ENCODE measurements around the gene GSTCD.

Gene GSTCD

GRCh38 chr4:105786748-105787147 is 78.2 kb downstream of the GSTCD start:
- ChIA-PET CTCF (no interaction called here), POLR2A (no interaction called here)
- no peak overlapping the region for H3K4me3 ChIP-seq (ENCODE audit: low read depth, low read length)
- no peaks in the 10 kb centered on the region for H3K4me1 ChIP-seq (ENCODE audit: control insufficient read depth, insufficient read depth, low read length)
- no peak for TF ChIP-seq SP7 (tag by site-specific recombination; IDR thresholded peaks at IDR 0.05)
- TF ChIP-seq KLF9 (tag by site-specific recombination; IDR thresholded peaks at IDR 0.05; ENCODE audit: low read depth): no peak
- no peak for TF ChIP-seq ZNF610 (tag by site-specific recombination; IDR thresholded peaks at IDR 0.05; ENCODE audit: borderline replicate concordance)
- TF ChIP-seq ZNF473 (tag by site-specific recombination; IDR thresholded peaks at IDR 0.05): no peak
- TF ChIP-seq ZNF133 (tag by site-specific recombination; IDR thresholded peaks at IDR 0.05): no peak
- TF ChIP-seq ZNF146 (tag by site-specific recombination; IDR thresholded peaks at IDR 0.05): no peak
- TF ChIP-seq PRDM1 (tag by site-specific recombination; IDR thresholded peaks at IDR 0.05): no peak
- no peak for TF ChIP-seq ZNF549 (tag by site-specific recombination; IDR thresholded peaks at IDR 0.05)
- TF ChIP-seq OVOL3 (tag by site-specific recombination; IDR thresholded peaks at IDR 0.05): no peak
- TF ChIP-seq ZNF521 (tag by site-specific recombination; IDR thresholded peaks at IDR 0.05): no peak
- no peak for TF ChIP-seq ZNF155 (tag by site-specific recombination; IDR thresholded peaks at IDR 0.05)
- TF ChIP-seq BCL6B (tag by site-specific recombination; IDR thresholded peaks at IDR 0.05): no peak
- no peak for TF ChIP-seq ZNF529 (tag by site-specific recombination; IDR thresholded peaks at IDR 0.05; ENCODE audit: insufficient replicate concordance)
- TF ChIP-seq ZNF626 (tag by site-specific recombination; IDR thresholded peaks at IDR 0.05): no peak
- no peak for TF ChIP-seq KLF7 (tag by site-specific recombination; IDR thresholded peaks at IDR 0.05; ENCODE audit: borderline replicate concordance)
- TF ChIP-seq ZNF530 (tag by site-specific recombination; IDR thresholded peaks at IDR 0.05; ENCODE audit: low read depth): no peak
- TF ChIP-seq ZNF701 (tag by site-specific recombination; IDR thresholded peaks at IDR 0.05): no peak
- no peak for TF ChIP-seq ZSCAN16 (tag by site-specific recombination; IDR thresholded peaks at IDR 0.05)
- no peak for TF ChIP-seq MYNN (tag by site-specific recombination; IDR thresholded peaks at IDR 0.05; ENCODE audit: borderline replicate concordance)
- TF ChIP-seq SP3 (tag by site-specific recombination; IDR thresholded peaks at IDR 0.05): no peak
- H3K9me3 ChIP-seq (ENCODE audit: control insufficient read depth, insufficient read depth, low read depth, low read length): no peaks in the 10 kb centered on the region
- H3K36me3 ChIP-seq (ENCODE audit: control insufficient read depth in 2 of 2, insufficient read depth in 1 of 2, low read length in 2 of 2): no peaks in the 10 kb centered on the region
- no peak overlapping the region for H3K27ac ChIP-seq (ENCODE audit: extremely low read depth, low read depth, low read length)

DNA sequence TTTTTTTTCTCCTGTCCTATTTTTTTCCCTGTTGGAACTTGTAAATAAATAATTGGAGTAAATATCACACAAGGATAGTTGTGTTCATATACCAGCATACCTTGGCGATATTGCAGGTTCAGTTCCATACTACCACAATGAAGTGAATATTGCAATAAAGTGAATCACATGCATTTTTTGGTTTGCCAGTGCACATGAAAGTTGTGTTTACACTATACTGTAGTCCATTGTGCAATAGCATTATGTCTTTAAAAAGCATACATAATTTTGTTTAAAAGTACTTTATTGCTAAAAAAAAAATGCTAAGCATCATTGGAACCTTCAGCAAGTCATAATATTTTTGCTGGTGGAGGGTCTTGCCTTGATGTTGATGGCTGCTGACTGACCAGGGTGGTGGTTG is 88.6 kb downstream of the GSTCD start:
- H3K9me3 ChIP-seq (ENCODE audit: control insufficient read depth, insufficient read depth, low read depth, low read length): no peaks in the 10 kb centered on the region
- ChIA-PET POLR2A (no interaction called here), CTCF (interaction anchor here (0.6 kb wide), 1 partner anchor 1039 kb away, joined by 3 read pairs; no protein-coding TSS in a partner anchor)
- H3K27ac ChIP-seq (ENCODE audit: extremely low read depth, low read depth, low read length): no peak overlapping the region
- H3K4me1 ChIP-seq (ENCODE audit: control insufficient read depth, insufficient read depth, low read length): no peaks in the 10 kb centered on the region
- no peak overlapping the region for H3K4me3 ChIP-seq (ENCODE audit: low read depth, low read length)
- TF ChIP-seq WT1 (tag by site-specific recombination; IDR thresholded peaks at IDR 0.05): no peak
- no peak for TF ChIP-seq SCRT1 (tag by site-specific recombination; IDR thresholded peaks at IDR 0.05; ENCODE audit: borderline replicate concordance)
- no peak for TF ChIP-seq ZNF555 (tag by site-specific recombination; conservative IDR thresholded peaks at IDR 0.05)
- TF ChIP-seq ZNF792 (tag by site-specific recombination; IDR thresholded peaks at IDR 0.05): no peak
- no peaks in the 10 kb centered on the region for H3K36me3 ChIP-seq (ENCODE audit: control insufficient read depth in 2 of 2, insufficient read depth in 1 of 2, low read length in 2 of 2)

DNA sequence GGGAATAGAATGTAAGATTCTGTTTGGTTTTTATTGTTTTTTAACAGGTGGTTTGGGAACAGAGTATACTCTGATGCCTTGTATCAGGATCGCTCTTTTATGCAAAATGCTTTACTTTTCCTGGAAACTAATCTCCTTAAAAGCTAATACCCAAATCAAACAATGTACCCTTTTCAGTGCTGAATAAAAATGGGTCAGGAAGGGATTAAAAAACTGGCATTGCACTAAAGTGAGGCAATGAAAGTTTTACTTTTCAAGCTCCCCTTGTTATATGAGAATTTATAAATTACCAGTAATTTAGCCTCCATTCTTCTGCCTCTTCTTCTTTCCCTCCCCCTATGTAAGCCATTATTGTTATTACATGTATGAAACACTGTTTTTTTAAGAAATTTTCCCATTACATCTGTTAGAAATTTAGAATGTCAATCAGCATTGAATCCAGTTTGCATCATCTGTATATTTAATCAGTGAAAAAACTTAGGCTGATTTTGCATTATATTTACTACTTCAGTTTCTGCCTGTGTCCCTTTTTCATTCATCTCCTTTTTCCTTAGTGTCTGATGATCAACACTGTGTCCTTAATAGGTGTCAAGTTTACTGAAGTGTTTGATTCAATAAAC is 97.0 kb downstream of the GSTCD start:
- H3K4me3 ChIP-seq (ENCODE audit: low read depth, low read length): no peak overlapping the region
- no peak for TF ChIP-seq ZNF560 (tag by site-specific recombination; IDR thresholded peaks at IDR 0.05; ENCODE audit: borderline replicate concordance)
- TF ChIP-seq, protein P1, sequence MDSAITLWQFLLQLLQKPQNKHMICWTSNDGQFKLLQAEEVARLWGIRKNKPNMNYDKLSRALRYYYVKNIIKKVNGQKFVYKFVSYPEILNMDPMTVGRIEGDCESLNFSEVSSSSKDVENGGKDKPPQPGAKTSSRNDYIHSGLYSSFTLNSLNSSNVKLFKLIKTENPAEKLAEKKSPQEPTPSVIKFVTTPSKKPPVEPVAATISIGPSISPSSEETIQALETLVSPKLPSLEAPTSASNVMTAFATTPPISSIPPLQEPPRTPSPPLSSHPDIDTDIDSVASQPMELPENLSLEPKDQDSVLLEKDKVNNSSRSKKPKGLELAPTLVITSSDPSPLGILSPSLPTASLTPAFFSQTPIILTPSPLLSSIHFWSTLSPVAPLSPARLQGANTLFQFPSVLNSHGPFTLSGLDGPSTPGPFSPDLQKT (IDR thresholded peaks at IDR 0.05; ENCODE audit: borderline replicate concordance, low read depth, low read length): no peak
- TF ChIP-seq ZNF341 (tag by site-specific recombination; IDR thresholded peaks at IDR 0.05; ENCODE audit: low read depth): no peak
- H3K36me3 ChIP-seq (ENCODE audit: control insufficient read depth in 2 of 2, insufficient read depth in 1 of 2, low read length in 2 of 2): no peaks in the 10 kb centered on the region
- no peaks in the 10 kb centered on the region for H3K4me1 ChIP-seq (ENCODE audit: control insufficient read depth, insufficient read depth, low read length)
- ChIA-PET POLR2A (no interaction called here), CTCF (no interaction called here)
- no peaks in the 10 kb centered on the region for H3K9me3 ChIP-seq (ENCODE audit: control insufficient read depth, insufficient read depth, low read depth, low read length)
- H3K27ac ChIP-seq (ENCODE audit: extremely low read depth, low read depth, low read length): no peak overlapping the region
